Measurements from ENCODE around the gene NPAS2.

GRCh38 chr2:100807707-100808106 lies 12.2 kb upstream of the NPAS2 start:
- TF ChIP-seq EZH2 (IDR thresholded peaks at IDR 0.05; ENCODE audit: borderline replicate concordance, low read depth, low read length, severe bottlenecking) (no peak), POLR2A (IDR thresholded peaks at IDR 0.05; ENCODE audit: low read depth, low read length) (no peak), MAX (IDR thresholded peaks at IDR 0.05; ENCODE audit: insufficient read depth, insufficient read length) (no peak), POLR2AphosphoS5 (IDR thresholded peaks at IDR 0.05; ENCODE audit: insufficient read depth, low read depth, low read length) (no peak)
